ENCODE results near the gene SIRT7.
"Not testable (repeated sequence)": the region's sequence is repeated elsewhere in the genome, so short reads cannot be mapped to it uniquely, and the experiment has no call there.

The SIRT7 gene

GRCh38 chr17:81920612-81921536 lies 2.9 kb upstream of the SIRT7 start:
- DNase-seq (ENCODE audit: low spot score): no peak

DNA sequence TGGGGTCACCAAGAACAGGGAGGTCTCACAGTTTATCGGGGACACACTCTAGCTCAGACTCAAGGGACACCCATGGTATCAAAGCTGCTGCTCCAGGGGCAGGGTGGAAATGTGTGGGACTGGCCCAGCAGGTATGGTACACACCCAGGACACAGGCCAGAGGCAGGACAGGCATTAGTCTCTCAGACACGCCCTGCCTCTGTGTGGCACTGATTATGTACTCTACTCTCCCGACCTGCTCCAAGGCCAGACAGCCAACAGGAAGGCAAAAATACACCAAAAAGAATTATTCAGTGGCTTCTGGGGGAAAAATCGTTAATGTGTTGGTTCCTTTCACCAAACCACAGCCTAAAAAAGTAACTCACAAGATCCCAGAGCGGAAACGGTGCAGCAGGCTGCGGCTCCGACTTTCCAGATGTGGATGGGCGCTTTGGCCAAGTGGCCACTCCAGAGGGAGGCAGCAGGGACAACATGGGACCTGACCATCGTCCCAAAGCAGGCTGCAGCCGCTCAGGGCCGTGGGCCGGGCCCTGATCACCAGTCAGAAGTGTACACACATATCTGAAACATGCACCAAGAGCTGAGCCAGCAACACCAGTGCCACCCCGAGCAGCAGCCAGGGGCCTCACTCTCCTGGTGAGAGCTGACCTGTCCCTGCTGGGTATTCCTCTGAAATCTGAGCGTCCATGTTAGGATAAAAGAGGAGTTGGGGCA lies 1.0 kb upstream of the SIRT7 start:
- DNase-seq (ENCODE audit: low spot score): no peak

DNA sequence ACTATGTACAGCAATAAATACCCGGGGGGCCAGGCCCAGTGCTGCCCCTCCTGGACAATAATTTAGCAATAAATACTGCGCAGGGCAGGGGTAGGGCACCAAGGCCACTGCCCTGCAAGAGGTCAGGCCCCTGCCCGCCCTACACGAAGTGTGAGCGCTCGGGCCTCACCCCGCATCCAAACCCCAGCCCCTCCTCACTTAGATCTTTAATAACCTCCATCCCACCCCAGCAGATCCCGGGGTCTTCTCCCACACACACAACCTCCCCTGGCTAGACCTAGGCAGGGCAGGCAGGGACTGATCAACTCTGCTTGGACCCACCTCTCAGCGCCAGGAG lies 325 bp upstream of the SIRT7 start:
- DNase-seq (ENCODE audit: low spot score): not testable (repeated sequence)

DNA sequence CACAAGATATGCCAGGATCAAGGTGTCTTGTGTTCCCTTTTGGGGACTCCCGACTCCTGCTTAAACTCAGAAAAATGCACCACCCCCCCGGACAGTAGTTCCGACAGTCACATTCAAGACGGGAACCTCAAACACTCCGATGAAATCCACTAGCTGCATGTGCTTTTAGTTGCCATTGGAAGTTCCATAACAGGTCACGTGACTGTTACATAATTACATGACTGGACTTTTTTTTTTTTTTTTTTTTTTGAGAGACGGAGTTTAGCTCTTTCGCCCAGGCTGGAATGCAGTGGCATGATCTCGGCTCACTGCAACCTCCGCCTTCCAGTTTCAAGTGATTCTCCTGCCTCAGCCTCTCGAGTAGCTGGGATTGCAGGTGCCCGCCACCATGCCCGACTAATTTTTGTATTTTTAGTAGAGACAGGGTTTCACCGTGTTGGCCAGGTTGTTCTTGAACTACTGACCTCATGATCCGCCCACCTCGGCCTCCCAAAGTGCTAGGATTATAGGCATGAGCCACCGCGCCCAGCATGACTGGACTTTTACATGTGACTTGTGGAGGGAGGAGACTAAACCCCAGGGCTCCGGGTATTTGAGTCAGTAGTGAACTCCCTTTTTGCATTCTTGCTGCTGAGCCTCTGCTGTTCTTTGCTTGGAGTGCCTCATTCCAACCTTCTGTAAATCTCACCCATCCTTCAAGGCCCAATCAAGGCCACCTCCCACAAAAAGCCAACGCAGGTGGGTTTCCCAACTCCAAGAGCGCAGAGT lies 1.6 kb downstream of the SIRT7 start:
- no peak for DNase-seq (ENCODE audit: low spot score)

- no peak for DNase-seq (ENCODE audit: low spot score)
These were observed 2.6 kb downstream of the SIRT7 start for GRCh38 chr17:81915331-81915730.

DNA sequence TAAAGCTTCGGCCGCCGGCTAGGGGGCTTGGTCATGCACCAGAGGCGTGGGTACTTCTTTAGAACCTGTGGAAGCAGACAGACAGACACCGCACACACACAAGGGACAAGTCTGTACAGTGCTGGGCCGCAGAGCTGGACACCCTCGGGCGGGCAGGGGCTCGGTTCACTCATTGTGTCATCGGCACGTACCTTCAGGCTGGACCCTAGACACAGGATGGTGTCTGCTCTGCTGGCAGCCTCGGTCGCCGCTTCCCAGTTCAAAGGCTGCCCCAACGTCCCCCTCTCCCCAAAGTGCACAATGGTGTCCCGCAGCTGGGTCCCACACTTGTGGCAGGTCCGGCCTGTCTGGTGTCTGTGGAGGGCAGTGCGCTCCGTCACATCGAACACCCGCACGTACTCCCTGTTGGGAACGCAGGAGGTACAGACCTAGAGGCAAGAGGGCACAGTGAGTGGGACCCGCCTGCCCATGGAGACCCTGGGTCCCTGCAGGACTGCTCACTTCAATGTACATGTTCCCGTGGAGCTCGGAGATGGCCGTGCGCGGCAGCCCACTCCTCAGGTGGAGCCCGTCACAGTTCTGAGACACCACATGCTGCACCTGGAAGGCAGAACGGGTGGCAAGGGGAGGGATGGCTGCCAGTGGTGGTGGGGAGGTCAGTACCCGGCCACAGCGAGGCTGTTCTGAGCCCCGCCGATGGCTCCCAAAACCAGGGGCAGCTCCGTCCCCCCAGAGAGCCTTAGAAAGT lies 3.7 kb downstream of the SIRT7 start:
- no peak for DNase-seq (ENCODE audit: low spot score)

DNA sequence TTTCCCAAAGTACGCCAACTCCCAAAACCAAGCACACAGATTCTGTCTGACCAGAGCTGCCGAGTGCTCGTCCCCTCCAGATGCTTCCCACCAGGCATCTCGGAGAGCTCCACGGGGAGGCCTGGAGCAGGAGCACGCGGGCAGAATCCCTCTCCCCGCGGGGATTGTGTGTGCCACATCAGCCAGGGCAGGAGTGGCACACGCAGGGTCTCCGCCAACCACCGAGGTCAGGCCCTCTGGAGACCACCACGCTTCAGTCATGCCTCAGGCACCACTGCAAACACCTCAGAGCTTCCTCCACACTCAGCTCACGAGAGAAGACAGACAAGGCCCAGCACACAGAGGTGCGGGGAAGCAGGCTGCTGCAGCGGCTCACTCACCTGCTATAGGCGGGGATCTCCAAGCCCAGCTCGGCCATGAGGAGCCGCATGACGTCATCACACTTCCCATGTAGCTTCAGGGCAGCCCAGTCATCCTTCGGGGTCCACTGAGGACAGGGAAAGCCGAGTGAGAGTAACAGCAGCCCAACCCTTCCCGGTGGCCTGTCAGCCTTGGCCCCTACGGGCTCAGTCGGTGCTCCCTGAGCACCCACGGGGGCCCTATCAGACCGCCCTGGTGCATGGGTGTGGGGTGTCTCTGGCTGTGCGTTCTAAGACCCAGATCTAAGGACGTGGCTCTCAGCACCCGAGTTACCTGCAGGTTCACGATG lies 4.4 kb downstream of the SIRT7 start:
- DNase-seq (ENCODE audit: low spot score): no peak

GRCh38 chr17:81912441-81913309 lies 5.3 kb downstream of the SIRT7 start:
- no peak for DNase-seq (ENCODE audit: low spot score)

- no peak for DNase-seq (ENCODE audit: low spot score)
These were observed 6.0 kb downstream of the SIRT7 start for GRCh38 chr17:81911969-81912368.

GRCh38 chr17:81911277-81911961 lies 6.6 kb downstream of the SIRT7 start, which contains the start of gene PCYT2:
Gene PCYT2, minus strand, starts transcription at chr17:81911399. Its CDS starts 44 bp downstream, at chr17:81911355.
- peak; percentile 96 for DNase-seq (ENCODE audit: low spot score)

DNA sequence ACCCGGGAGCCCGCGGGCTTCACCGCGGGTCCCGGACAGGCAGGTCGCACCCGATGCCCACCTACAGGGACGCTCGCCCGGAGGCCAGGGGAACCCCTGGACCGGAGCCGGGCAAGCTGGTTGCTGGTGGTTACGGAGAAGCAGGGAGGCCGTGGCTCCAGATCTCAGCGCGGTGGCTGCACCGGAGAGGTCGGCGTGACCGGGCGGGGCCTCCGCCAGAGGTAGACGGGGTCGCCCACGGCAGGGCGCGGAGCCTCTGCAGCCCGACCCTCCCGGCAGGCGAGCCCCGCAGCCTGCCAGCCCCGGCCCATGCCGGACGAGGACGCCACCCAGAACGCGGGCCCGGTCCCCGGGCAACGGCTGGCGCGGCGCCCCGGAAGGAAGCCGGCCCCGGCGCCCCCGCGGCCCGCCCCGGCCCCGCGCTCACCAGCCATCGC lies 7.1 kb downstream of the SIRT7 start:
- no peak for DNase-seq (ENCODE audit: low spot score)

- DNase-seq (ENCODE audit: low spot score): peak; percentile 47
These were observed 7.8 kb downstream of the SIRT7 start for GRCh38 chr17:81909966-81910839.

DNA sequence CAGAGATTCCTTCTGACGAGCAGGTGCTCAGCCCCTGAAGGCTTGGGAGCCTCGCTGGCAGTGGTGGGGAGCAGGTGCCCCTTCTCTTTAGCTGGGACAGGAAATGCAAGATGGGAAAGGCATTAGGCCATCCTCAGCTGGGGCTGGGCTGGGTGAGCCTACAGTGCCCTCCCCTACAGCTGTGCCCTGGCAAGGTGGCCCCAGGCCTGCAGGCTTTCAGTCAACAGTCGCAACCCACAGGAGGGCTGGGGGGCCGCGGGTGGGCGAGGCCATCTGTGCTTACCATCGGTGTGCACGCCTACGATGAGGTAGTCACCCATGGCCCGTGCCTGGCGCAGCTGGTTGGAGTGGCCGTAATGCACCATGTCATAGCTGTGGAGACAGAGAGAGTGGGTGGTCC lies 8.7 kb downstream of the SIRT7 start:
- DNase-seq (ENCODE audit: low spot score): no peak

GRCh38 chr17:81908793-81909192 lies 9.2 kb downstream of the SIRT7 start:
- DNase-seq (ENCODE audit: low spot score): no peak

DNA sequence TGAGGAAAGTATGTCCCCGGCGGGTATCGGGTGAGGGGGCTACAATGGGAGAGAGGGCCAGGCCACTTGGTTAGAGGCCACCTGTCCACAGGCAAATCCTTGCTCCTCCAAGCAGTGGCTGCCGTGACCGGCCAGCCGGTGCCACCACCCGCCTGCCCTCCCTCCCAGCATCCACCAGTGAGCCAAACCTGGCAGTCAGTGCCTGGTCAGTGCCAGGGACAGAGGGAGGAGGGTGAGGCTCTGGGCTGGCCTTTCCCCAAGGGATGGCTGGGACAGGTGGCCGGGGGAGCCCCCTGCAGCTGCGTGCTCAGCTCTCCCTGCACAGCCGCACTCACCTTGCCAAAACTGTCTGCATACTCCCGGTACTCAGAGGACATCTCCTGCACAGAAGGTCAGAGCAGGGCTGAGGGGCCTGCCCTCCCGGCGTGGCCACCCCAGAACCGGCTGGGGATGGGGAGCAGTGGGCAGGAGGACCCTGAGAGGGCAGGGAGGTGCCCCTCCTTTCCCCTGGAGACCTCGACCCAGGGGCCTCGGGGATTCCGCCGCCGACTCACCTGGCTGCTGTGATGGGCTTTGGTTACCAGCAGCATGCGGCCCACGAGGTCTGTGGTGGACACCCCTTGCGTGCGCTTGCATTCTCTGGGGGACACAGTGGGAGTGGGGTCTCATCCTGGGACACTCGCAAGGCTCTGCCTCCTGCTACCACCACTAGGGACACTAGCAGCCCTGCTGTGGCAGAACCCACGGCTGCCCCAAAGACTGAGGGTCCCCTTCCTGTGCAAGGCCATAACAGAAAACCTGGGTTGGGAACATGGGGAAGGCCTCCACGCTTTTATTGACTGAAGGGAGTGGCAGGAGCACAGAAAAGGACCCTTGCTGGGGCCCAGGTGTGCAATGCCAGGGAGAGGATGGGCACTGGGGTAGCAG lies 10.5 kb downstream of the SIRT7 start:
- no peak for DNase-seq (ENCODE audit: low spot score)

GRCh38 chr17:81906476-81907218 lies 11.3 kb downstream of the SIRT7 start:
- no peak for DNase-seq (ENCODE audit: low spot score)

- no peak for DNase-seq (ENCODE audit: low spot score)
These were observed 12.0 kb downstream of the SIRT7 start for GRCh38 chr17:81905993-81906392.
